Effector CD4-positive, alpha-beta T cell (primary cell): ENCODE measurements around the gene NLRP14. TPM values are rescaled to one million over a fixed set of nuclear protein-coding genes. Genes with fewer than 3 reads are reported as not detected.

ENCODE experiments used
- DNase-seq: peaks from one replicate; pipeline ENCODE4 v3.0.0-alpha.2; 2020
- total RNA-seq: gene quantifications from one replicate; lab custom pipeline; 2026; lab: John Stamatoyannopoulos, UW

NLRP14 gene
- not detected for total RNA-seq

GRCh38 chr11:7020183-7020917, at the start of gene NLRP14, which contains the start of gene ZNF214:
TSS of gene NLRP14 (plus strand) at chr11:7020479. CDS start at chr11:7038587, 18,108 bp downstream.
TSS of gene ZNF214 (minus strand) at chr11:7020346. CDS start at chr11:7002835, 17,511 bp downstream.
- no peak for DNase-seq

GRCh38 chr11:6979365-6979764, 40.9 kb upstream of the NLRP14 start:
- DNase-seq, result no peak

GRCh38 chr11:6986487-6986886, 33.8 kb upstream of the NLRP14 start:
- DNase-seq, result no peak

- DNase-seq, result no peak
Measured at GRCh38 chr11:6988506-6988905, 31.8 kb upstream of the NLRP14 start.

GRCh38 chr11:6991227-6991626, 29.1 kb upstream of the NLRP14 start:
- no peak for DNase-seq

GRCh38 chr11:6992026-6992425, 28.3 kb upstream of the NLRP14 start:
- no peak for DNase-seq

- DNase-seq, result no peak
Measured at GRCh38 chr11:6992457-6993417, 27.5 kb upstream of the NLRP14 start.

- DNase-seq, result no peak
Measured at GRCh38 chr11:6995703-6996102, 24.6 kb upstream of the NLRP14 start.

GRCh38 chr11:7004482-7004881, 15.8 kb upstream of the NLRP14 start:
- no peak for DNase-seq

- DNase-seq, result no peak
Measured at GRCh38 chr11:7014118-7014517, 6.2 kb upstream of the NLRP14 start.

- DNase-seq, result no peak
Measured at GRCh38 chr11:7016011-7016410, 4.3 kb upstream of the NLRP14 start.

- DNase-seq, result no peak
Measured at GRCh38 chr11:7019500-7020182, 638 bp upstream of the NLRP14 start.

GRCh38 chr11:7021318-7021717, 1.0 kb downstream of the NLRP14 start:
- DNase-seq, result no peak

GRCh38 chr11:7028141-7028540, 7.9 kb downstream of the NLRP14 start:
- no peak for DNase-seq

GRCh38 chr11:7030836-7031235, 10.6 kb downstream of the NLRP14 start:
- DNase-seq, result no peak

GRCh38 chr11:7031471-7031871, 11.2 kb downstream of the NLRP14 start:
- no peak for DNase-seq

GRCh38 chr11:7032692-7033091, 12.4 kb downstream of the NLRP14 start:
- DNase-seq, result no peak

- no peak for DNase-seq
Measured at GRCh38 chr11:7034019-7034418, 13.7 kb downstream of the NLRP14 start.

- DNase-seq, result no peak
Measured at GRCh38 chr11:7046474-7047175, 26.3 kb downstream of the NLRP14 start.

GRCh38 chr11:7050191-7050590, 29.9 kb downstream of the NLRP14 start:
- no peak for DNase-seq

GRCh38 chr11:7056828-7057513, 36.7 kb downstream of the NLRP14 start:
- no peak for DNase-seq

GRCh38 chr11:7057641-7058040, 37.4 kb downstream of the NLRP14 start:
- DNase-seq, result no peak
